Nephron (organoid): ENCODE data around the gene EAF1.

Experiments
- H3K27ac Mint-ChIP-seq, 3 experiments: 2 replicates each; pipeline ENCODE4 v1.8.0; 2020; ENCODE audit warnings: mixed read lengths in 3 of 3, mild to moderate bottlenecking in 2 of 3, moderate library complexity in 1 of 3
- H3K27me3 Mint-ChIP-seq: 2 replicates; pipeline ENCODE4 v1.8.0; 2021; ENCODE audit warnings: low read depth, mild to moderate bottlenecking, moderate library complexity, mixed read lengths
- H3K36me3 Mint-ChIP-seq: 2 replicates; pipeline ENCODE4 v1.8.0; 2020; ENCODE audit warnings: low read depth, mixed read lengths
- H3K4me1 Mint-ChIP-seq: 2 replicates; pipeline ENCODE4 v1.8.0; 2020; ENCODE audit warnings: mixed read lengths
- H3K4me3 Mint-ChIP-seq, 3 experiments: 2 replicates each; pipeline ENCODE4 v1.8.0; 2020; ENCODE audit warnings: mild to moderate bottlenecking in 3 of 3, mixed read lengths in 3 of 3, moderate library complexity in 2 of 3
- H3K9me3 Mint-ChIP-seq: 2 replicates; pipeline ENCODE4 v1.8.0; 2020; ENCODE audit warnings: mixed read lengths
- TF ChIP-seq, protein P1 (sequence below), 3 experiments: fragments of 200-600 bp; sonication (generic); IDR thresholded peaks; one replicate each; pipeline ENCODE4 v1.5.0; 2021; ENCODE audit warnings: antibody characterized with exemption in 3 of 3; ENCODE audit not compliant: unreplicated experiment in 3 of 3

The EAF1 gene

DNA sequence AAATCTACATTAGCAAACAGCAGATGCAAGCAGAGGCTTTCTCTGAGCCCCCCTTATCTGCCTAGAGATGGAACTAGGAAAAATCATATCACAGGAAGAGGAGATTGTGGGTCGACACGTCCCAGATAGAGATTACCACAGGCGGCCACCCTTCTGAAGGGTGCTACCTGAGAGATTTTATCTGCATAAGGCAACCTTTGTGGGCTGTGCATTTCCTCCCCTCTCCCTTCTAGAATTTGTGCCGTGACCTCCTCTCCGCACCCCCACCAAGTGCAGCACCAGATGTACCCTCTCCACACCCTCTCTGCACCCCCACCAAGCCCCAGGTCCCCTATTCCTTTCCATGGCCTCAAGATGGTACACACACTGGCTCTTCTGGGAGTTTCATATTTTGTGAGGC is 27.4 kb upstream of the EAF1 start:
- Mint-ChIP-seq H3K36me3 (peaks cover 22% of the 10 kb centered on the region), H3K27me3 (no peaks in the 10 kb centered on the region), H3K27ac (no peak overlapping the region), H3K4me1 (peaks cover 5% of the 10 kb centered on the region), H3K4me3 (no peak overlapping the region), H3K9me3 (peaks cover 23% of the 10 kb centered on the region)
- TF ChIP-seq, protein P1, sequence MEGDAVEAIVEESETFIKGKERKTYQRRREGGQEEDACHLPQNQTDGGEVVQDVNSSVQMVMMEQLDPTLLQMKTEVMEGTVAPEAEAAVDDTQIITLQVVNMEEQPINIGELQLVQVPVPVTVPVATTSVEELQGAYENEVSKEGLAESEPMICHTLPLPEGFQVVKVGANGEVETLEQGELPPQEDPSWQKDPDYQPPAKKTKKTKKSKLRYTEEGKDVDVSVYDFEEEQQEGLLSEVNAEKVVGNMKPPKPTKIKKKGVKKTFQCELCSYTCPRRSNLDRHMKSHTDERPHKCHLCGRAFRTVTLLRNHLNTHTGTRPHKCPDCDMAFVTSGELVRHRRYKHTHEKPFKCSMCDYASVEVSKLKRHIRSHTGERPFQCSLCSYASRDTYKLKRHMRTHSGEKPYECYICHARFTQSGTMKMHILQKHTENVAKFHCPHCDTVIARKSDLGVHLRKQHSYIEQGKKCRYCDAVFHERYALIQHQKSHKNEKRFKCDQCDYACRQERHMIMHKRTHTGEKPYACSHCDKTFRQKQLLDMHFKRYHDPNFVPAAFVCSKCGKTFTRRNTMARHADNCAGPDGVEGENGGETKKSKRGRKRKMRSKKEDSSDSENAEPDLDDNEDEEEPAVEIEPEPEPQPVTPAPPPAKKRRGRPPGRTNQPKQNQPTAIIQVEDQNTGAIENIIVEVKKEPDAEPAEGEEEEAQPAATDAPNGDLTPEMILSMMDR (IDR thresholded peaks at IDR 0.05; ENCODE audit: unreplicated experiment in 3 of 3), result no peak

DNA sequence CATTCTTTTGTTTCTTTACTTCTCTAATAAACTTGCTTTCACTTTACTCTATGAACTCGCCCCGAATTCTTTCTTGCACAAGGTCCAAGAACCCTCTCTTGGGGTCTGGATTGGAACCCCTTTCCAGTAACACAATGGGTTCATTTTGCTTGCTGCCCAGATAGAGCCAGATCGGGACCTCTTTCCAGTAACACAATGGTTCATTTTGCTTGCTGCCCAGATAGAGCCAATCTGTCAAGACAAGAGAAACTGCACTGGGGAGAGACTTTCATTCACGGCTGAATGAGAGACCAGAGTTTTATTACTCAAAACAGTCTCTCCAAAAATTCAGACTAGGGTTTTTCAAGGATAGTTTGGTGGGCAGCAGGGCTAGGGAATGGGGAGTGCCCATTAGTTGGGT is 25.5 kb upstream of the EAF1 start:
- H3K36me3 Mint-ChIP-seq, result peaks cover 13% of the 10 kb centered on the region
- H3K27ac Mint-ChIP-seq, result no peak overlapping the region
- TF ChIP-seq, protein P1 (IDR thresholded peaks at IDR 0.05; ENCODE audit: unreplicated experiment in 3 of 3), result no peak
- peaks cover 5% of the 10 kb centered on the region for H3K4me1 Mint-ChIP-seq
- no peak overlapping the region for H3K4me3 Mint-ChIP-seq
- H3K9me3 Mint-ChIP-seq, result peaks cover 11% of the 10 kb centered on the region
- H3K27me3 Mint-ChIP-seq, result no peaks in the 10 kb centered on the region

DNA sequence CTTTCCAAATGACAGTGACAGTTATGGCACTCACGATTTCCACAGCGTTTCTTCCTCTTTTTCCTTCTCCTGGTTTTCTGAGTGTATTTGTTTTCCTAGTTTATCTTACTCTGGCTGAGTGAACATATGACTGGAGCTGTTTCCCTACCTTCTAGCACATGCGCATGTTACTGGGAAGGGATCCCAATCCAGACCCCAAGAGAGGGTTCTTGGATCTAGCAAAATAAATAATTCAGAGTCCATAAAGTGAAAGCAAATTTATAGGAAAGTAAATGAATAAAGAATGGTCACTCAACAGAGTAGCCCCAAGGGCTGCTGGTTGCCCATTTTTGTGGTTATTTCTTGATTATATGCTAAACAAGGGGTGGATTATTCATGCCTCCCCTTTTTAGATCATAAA is 23.9 kb upstream of the EAF1 start:
- Mint-ChIP-seq H3K4me3 (no peak overlapping the region), H3K27ac (no peak overlapping the region), H3K27me3 (no peaks in the 10 kb centered on the region), H3K9me3 (no peaks in the 10 kb centered on the region), H3K36me3 (peaks cover 12% of the 10 kb centered on the region), H3K4me1 (peaks cover 5% of the 10 kb centered on the region)
- TF ChIP-seq, protein P1 (IDR thresholded peaks at IDR 0.05; ENCODE audit: unreplicated experiment in 3 of 3), result no peak

DNA sequence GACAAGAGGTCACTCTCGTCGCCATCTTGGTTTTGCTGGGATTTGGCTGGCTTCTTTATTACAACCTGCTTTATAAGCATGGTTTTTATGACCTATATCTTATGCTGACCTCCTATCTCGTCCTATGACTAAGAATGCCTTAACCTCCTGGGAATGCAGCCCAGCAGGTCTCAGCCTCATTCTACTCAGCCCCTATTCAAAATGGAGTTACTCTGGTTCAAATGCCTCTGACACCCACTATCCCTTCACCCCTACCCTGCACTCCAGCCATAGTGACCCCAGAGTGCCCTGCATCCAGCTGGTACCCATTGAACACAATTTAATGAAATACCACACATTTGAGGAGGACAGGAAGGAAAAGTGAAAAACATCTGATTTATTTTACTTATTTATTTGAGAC is 23.4 kb upstream of the EAF1 start:
- Mint-ChIP-seq H3K27ac (no peak overlapping the region), H3K4me1 (peaks cover 5% of the 10 kb centered on the region), H3K9me3 (no peaks in the 10 kb centered on the region), H3K36me3 (peaks cover 13% of the 10 kb centered on the region), H3K27me3 (no peaks in the 10 kb centered on the region), H3K4me3 (no peak overlapping the region)
- TF ChIP-seq, protein P1 (IDR thresholded peaks at IDR 0.05; ENCODE audit: unreplicated experiment in 3 of 3), result no peak

DNA sequence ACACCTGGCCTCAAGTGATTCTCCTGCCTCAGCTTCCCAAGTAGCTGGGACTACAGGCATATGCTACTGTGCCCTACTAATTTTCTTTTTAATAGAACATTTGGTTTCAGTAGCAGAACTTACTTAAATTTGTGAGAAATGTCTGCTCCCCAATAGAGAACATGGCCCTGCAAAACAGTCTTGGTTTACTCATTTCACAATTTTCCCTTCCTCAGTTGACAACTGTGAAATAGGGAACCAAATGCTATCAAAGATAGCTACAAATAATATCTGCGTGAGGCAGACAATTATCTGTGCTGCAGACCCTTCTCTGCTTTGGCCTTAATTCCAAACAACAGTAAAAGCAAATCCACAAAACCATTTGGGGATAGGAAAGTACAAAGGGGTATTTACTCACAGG is 22.6 kb upstream of the EAF1 start:
- Mint-ChIP-seq H3K27ac (no peak overlapping the region), H3K4me1 (peaks cover 5% of the 10 kb centered on the region), H3K36me3 (peaks cover 18% of the 10 kb centered on the region), H3K4me3 (no peak overlapping the region), H3K27me3 (no peaks in the 10 kb centered on the region), H3K9me3 (no peaks in the 10 kb centered on the region)
- TF ChIP-seq, protein P1 (IDR thresholded peaks at IDR 0.05; ENCODE audit: unreplicated experiment in 3 of 3), result no peak

DNA sequence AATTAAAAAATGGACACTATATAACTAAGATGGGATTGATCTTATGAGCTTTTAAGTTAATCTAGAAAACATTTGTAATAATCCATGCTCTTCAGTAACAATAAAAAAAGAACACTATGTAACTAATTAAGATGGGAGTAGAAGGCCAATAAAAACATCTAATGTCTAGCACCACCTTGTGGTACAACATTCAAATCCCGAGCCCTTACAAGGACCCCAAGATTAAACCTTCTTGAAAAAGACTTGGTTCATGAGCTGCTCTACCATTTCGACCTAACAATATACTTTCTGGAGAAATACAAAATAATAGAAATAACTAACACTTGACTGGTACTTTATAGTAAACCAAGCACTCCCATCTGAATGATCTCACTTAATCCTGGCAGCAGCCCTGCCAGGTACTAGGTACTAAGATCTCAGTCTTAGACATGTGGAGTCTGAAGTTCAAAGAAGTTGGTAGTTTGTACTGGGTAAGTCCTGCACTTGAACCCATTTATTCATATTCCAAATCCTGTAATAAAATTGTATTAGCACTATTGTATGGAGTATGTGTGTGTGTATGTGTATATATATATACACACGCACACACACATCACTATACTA is 21.8 kb upstream of the EAF1 start:
- peaks cover 22% of the 10 kb centered on the region for H3K36me3 Mint-ChIP-seq
- H3K27me3 Mint-ChIP-seq, result no peaks in the 10 kb centered on the region
- H3K9me3 Mint-ChIP-seq, result no peaks in the 10 kb centered on the region
- no peak overlapping the region for H3K27ac Mint-ChIP-seq
- peaks cover 5% of the 10 kb centered on the region for H3K4me1 Mint-ChIP-seq
- no peak overlapping the region for H3K4me3 Mint-ChIP-seq
- TF ChIP-seq, protein P1 (IDR thresholded peaks at IDR 0.05; ENCODE audit: unreplicated experiment in 3 of 3), result peak; percentile 62 to 72 (median 67)
